ENCODE measurements around the gene SH2D3C.

Gene SH2D3C

DNA sequence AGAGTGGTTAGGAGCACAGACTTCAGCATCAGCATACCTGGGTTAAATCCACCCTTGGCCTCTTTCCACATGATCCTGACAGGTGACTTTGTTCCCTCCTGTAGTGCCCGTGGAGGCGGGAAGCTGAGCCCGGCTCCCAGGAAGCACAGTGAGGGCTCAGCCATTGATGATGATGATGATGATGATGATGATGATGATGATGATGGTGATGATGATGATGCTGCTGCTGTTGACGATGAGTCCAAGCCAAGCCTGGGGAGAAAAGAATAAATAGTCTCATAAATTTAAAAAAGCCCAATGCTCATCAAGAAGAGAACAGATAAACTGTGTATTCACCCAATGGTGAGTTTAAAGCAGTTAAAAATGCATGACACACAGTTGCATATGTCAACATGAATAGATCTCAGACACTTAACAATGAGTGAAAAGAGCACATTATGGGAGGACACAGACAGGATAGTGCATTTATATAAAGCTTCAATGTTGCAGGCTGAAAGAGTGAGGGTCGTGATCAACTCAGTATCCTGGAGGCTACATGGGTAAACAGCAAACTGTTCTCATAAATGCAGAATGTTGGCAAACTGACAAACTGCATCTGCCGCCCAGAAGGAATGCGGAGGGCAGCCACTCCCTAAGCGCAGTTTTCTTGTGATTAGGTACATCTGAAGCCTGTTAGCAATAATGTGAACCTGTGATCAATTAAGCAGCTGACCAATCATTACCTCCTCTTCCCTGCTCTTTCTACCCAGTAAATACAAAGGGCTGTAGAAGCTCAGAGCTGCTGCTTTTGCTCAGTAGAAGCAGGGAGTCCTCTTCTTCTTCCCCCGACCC lies 83.4 kb downstream of the SH2D3C start:
- no peak for DNase-seq

DNA sequence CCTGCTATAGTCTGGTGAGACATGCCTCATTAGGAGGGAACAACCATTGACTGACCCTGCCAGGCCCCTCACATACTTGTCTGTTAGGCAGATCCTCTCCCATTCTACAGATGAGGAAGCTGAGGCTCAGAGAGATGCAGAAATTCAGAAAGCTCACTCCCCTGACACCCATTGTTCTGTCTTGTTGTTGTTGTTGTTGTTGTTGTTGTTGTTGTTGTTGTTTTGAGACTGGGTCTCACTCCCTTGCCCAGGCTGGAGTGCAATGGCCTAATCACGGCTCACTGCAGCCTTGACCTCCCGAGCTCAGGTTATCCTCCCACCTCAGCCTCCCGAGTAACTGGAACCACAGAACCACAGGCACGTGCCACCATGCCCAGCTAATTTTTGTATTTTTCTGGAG lies 84.8 kb downstream of the SH2D3C start:
- DNase-seq: no peak

DNA sequence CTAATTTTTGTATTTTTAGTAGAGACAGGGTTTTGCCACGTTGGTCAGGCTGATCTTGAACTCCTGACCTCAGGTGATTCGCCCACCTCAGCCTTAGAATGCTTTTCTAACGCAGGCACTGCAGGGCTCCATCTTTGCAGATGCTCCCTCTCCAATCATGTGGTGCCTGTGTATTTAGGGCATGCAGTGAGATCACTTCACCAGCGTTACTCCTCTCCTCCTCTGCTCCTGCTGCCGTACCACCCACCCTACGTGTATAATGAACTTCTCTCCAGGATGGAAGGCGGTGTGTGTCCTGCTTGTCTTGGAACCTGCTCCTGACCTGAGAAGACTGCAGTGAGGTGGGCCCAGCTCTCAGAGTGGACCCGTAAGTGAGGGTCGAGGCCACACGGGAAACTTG lies 85.3 kb downstream of the SH2D3C start:
- DNase-seq: no peak

DNA sequence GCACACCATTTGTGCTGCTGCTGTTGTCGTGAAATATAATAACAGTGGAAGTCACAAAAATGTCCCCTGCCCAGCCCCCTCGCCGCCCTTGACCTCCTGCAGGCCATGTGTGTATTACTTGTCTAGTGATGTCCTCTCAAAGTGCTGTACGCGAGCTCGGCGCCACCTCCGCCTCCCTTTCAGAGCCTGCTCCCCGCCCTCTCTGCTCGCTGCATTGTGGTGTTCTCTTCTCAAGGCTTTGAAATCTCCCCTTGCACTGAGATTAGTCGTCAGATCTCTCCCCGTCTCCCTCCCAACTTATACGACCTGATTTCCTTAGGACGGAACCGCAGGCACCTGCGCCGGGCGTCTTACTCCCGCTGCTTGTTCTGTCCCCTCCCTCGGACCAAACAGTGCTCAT lies 86.4 kb downstream of the SH2D3C start:
- no peak for DNase-seq

DNA sequence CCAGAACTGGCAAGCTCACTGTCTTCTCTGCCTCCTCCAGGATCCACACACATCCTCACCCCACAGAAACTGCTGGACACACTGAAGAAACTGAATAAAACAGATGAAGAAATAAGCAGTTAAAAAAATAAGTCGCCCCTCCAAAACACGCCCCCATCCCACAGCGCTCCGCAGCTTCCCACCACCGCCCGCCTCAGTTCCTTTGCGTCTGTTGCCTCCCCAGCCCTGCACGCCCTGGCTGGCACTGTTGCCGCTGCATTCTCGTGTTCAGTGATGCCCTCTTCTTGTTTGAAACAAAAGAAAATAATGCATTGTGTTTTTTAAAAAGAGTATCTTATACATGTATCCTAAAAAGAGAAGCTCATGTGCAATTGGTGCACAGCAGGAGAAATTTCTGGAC lies 87.7 kb downstream of the SH2D3C start:
- DNase-seq: no peak

DNA sequence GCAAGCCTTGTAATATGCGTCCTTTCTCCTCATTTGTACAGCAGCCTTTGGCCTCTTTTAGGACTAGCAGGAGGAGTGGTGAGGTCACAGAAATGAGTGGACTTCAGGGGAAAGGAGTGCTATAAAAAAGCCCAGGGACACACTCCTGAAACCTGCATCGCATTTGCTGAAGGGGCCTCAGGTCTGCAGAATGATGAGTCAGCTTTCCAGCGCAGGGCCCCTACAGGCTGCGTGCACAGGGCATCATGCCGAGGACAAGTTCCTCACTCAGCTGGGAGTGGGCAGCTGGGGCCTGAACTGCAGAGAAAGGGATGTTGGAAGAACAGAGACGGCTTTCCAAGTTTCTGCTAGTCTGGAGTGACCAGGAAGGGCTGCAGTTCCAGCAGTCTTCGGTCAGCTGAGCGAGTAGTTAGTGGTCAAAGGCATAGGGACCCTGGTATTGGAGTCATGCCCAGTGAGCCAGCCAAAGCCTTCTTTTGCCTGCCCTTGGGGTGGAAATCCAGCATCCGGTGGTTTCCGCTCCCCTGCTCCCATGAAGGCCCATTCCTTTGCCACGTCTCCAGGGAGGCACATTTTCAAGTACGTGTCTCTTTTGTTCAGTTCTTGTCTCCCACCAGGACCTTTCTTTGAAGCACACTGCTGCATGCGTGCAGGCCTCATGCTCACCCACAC lies 89.0 kb downstream of the SH2D3C start:
- DNase-seq: no peak
